SU-DHL-6 (cell line): ENCODE measurements around the gene CPLANE1.
"Not testable (repeated sequence)": the region's sequence is repeated elsewhere in the genome, so short reads cannot be mapped to it uniquely, and the experiment has no call there.

Experiments
- H2AFZ ChIP-seq: fragments of 200-600 bp; sonication (generic); 2 replicates; pipeline ENCODE4 v1.6.1; 2014; ENCODE audit warnings: low read depth, mild to moderate bottlenecking, moderate library complexity, mixed read lengths, antibody characterized with exemption, low read length; ENCODE audit not compliant: severe bottlenecking
- H3F3A ChIP-seq: fragments of 200-600 bp; shearing (Covaris generic); 2 replicates; pipeline ENCODE4 v1.6.0; 2016; ENCODE audit warnings: antibody characterized with exemption, mild to moderate bottlenecking; ENCODE audit not compliant: insufficient read depth
- H3K27ac ChIP-seq: fragments of 200-600 bp; sonication (generic); 2 replicates; pipeline ENCODE4 v1.5.1; 2016; ENCODE audit warnings: low read depth, mild to moderate bottlenecking, low read length, moderate library complexity, mixed read lengths
- H3K27me3 ChIP-seq: fragments of 200-600 bp; sonication (generic), shearing (Covaris generic); 2 replicates; pipeline ENCODE4 v1.6.0; 2014; ENCODE audit warnings: mild to moderate bottlenecking, low read length
- H3K36me3 ChIP-seq: fragments of 200-600 bp; sonication (generic); 2 replicates; pipeline ENCODE4 v1.6.1; 2014; ENCODE audit warnings: mild to moderate bottlenecking, low read length, mixed read lengths
- H3K4me2 ChIP-seq: fragments of 300-600, 200-600 bp; shearing (Covaris generic), sonication (generic); 2 replicates; pipeline ENCODE4 v1.6.0; 2014; ENCODE audit warnings: low read length, low read depth, mild to moderate bottlenecking; ENCODE audit not compliant: poor library complexity, severe bottlenecking
- H3K4me3 ChIP-seq: fragments of 200-600 bp; sonication (generic); 2 replicates; pipeline ENCODE4 v1.5.1; 2014; ENCODE audit warnings: antibody characterized with exemption, low read length, mild to moderate bottlenecking, mixed read lengths; ENCODE audit not compliant: insufficient read depth, poor library complexity, severe bottlenecking
- H3K79me2 ChIP-seq: fragments of 200-600 bp; sonication (generic); 2 replicates; pipeline ENCODE4 v1.6.1; 2014; ENCODE audit warnings: mild to moderate bottlenecking, low read length, moderate library complexity; ENCODE audit not compliant: insufficient read depth
- H3K9ac ChIP-seq: fragments of 200-600 bp; sonication (generic); 2 replicates; pipeline ENCODE4 v1.7.0; 2014; ENCODE audit warnings: mild to moderate bottlenecking, low read length
- H3K9me2 ChIP-seq: fragments of 200-600 bp; sonication (generic); replicated peaks from 2 replicates; pipeline ENCODE4 v1.6.1; 2014; ENCODE audit warnings: low read length; ENCODE audit not compliant: insufficient read depth
- H3K9me3 ChIP-seq: fragments of 200-600 bp; sonication (generic); 2 replicates; pipeline ENCODE4 v1.6.1; 2014; ENCODE audit warnings: low read length, mixed read lengths; ENCODE audit not compliant: insufficient read depth
- H4K20me1 ChIP-seq: fragments of 200-600 bp; sonication (generic); 2 replicates; pipeline ENCODE4 v1.6.1; 2014; ENCODE audit warnings: low read depth, mild to moderate bottlenecking, antibody characterized with exemption, low read length, moderate library complexity, mixed read lengths
- EZH2phosphoT487 ChIP-seq: fragments of 200-600 bp; sonication (generic), shearing (Covaris generic); conservative IDR thresholded peaks from 2 replicates; pipeline ENCODE4 v1.6.1; 2018; ENCODE audit warnings: mild to moderate bottlenecking, antibody characterized with exemption, low read length, moderate library complexity, mixed read lengths
- TF ChIP-seq, protein P1 (sequence below): fragments of 200-600 bp; sonication (generic); IDR thresholded peaks from one replicate; pipeline ENCODE4 v1.5.1; 2017; ENCODE audit warnings: antibody characterized with exemption, mild to moderate bottlenecking, low read length, moderate library complexity; ENCODE audit not compliant: insufficient read depth, poor library complexity, severe bottlenecking

The CPLANE1 gene

GRCh38 chr5:37248970-37249814, at the start of gene CPLANE1:
TSS of gene CPLANE1 (minus strand) at chr5:37249376. CDS start at chr5:37247698, 1,678 bp downstream.
- Histone ChIP-seq H2AFZ (peak within 1 kb of the TSS; percentile 97), H4K20me1 (no peaks in the 10 kb centered on the region), H3K36me3 (no peaks in the 10 kb centered on the region), H3F3A (no peaks in the 10 kb centered on the region), H3K9me2 (no peaks in the 10 kb centered on the region), H3K27ac (no peak within 1 kb of the TSS), H3K9ac (peak within 1 kb of the TSS; percentile 67), H3K9me3 (no peaks in the 10 kb centered on the region), H3K27me3 (no peaks in the 10 kb centered on the region), H3K79me2 (no peaks in the 10 kb centered on the region), H3K4me3 (peak within 1 kb of the TSS; percentile 58), H3K4me2 (peak within 1 kb of the TSS; percentile 73)
- no peak for TF ChIP-seq EZH2phosphoT487
- TF ChIP-seq, protein P1, sequence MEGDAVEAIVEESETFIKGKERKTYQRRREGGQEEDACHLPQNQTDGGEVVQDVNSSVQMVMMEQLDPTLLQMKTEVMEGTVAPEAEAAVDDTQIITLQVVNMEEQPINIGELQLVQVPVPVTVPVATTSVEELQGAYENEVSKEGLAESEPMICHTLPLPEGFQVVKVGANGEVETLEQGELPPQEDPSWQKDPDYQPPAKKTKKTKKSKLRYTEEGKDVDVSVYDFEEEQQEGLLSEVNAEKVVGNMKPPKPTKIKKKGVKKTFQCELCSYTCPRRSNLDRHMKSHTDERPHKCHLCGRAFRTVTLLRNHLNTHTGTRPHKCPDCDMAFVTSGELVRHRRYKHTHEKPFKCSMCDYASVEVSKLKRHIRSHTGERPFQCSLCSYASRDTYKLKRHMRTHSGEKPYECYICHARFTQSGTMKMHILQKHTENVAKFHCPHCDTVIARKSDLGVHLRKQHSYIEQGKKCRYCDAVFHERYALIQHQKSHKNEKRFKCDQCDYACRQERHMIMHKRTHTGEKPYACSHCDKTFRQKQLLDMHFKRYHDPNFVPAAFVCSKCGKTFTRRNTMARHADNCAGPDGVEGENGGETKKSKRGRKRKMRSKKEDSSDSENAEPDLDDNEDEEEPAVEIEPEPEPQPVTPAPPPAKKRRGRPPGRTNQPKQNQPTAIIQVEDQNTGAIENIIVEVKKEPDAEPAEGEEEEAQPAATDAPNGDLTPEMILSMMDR: no peak

GRCh38 chr5:37296313-37296712, 47.1 kb upstream of the CPLANE1 start:
- H3K9ac ChIP-seq, H3K79me2 ChIP-seq, H3K27me3 ChIP-seq, H4K20me1 ChIP-seq, H3K9me3 ChIP-seq, H2AFZ ChIP-seq, H3K4me2 ChIP-seq, H3F3A ChIP-seq, H3K4me3 ChIP-seq, H3K9me2 ChIP-seq, H3K27ac ChIP-seq: not testable (repeated sequence)
- peaks cover 45% of the 10 kb centered on the region; the same call in 1 of the 2 replicates for H3K36me3 ChIP-seq

- Histone ChIP-seq H3K9ac (no peak overlapping the region), H3K36me3 (no peaks in the 10 kb centered on the region), H2AFZ (no peak overlapping the region), H3F3A (no peaks in the 10 kb centered on the region), H3K4me3 (no peak overlapping the region), H3K9me2 (no peaks in the 10 kb centered on the region), H3K79me2 (no peaks in the 10 kb centered on the region), H3K9me3 (peaks cover 26% of the 10 kb centered on the region; the same call in 1 of the 2 replicates), H3K27me3 (no peaks in the 10 kb centered on the region), H3K27ac (no peak overlapping the region), H3K4me2 (no peak overlapping the region), H4K20me1 (no peaks in the 10 kb centered on the region)
- TF ChIP-seq, protein P1: no peak
- no peak for TF ChIP-seq EZH2phosphoT487
These were observed 34.1 kb upstream of the CPLANE1 start for GRCh38 chr5:37283214-37283820.

DNA sequence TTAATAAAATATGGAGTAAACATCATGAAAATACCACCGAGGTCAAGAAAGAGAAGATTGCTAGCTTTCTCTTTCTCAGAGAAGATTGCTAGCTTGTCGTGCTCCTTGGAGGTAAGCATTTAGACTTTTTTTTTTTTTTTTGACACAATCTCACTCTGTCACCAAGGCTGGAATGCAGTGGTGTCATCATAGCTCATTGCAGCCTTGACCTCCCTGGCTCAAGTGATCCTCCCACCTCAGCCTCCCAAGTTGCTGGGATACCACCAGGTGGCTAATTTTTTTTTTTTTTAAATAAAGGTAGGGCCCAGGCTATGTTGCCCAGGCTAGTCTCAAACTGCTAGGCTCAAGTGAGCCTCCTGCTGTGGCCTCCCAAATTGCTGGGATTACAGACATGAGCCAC, 26.3 kb upstream of the CPLANE1 start:
- Histone ChIP-seq H3F3A (no peaks in the 10 kb centered on the region), H3K27me3 (no peaks in the 10 kb centered on the region), H3K4me2 (no peak overlapping the region), H2AFZ (no peak overlapping the region), H3K9ac (no peak overlapping the region), H3K79me2 (no peaks in the 10 kb centered on the region), H3K9me2 (no peaks in the 10 kb centered on the region), H4K20me1 (no peaks in the 10 kb centered on the region), H3K9me3 (peaks cover 6% of the 10 kb centered on the region; the same call in 1 of the 2 replicates), H3K4me3 (no peak overlapping the region), H3K36me3 (no peaks in the 10 kb centered on the region), H3K27ac (no peak overlapping the region)
- TF ChIP-seq, protein P1: no peak
